GM12864 (cell line): ENCODE data around the gene CHST11.

ENCODE experiments used
- DNase-seq: peaks from one replicate; pipeline ENCODE4 v3.0.0-alpha.2; 2011; ENCODE audit warnings: low read depth
- H3K4me3 ChIP-seq: 2 replicates; pipeline ENCODE4 v1.5.1; 2011; ENCODE audit warnings: mild to moderate bottlenecking, low read depth, low read length, control low read depth
- CTCF ChIP-seq: IDR thresholded peaks from 2 replicates; pipeline ENCODE4 v1.5.1; 2011; ENCODE audit warnings: low read depth, mild to moderate bottlenecking, moderate library complexity, low read length, control low read depth, inconsistent platforms; ENCODE audit errors: missing control alignments

The CHST11 gene

GRCh38 chr12:104413330-104413729 is 43.4 kb upstream of the CHST11 start:
- H3K4me3 ChIP-seq = no peak overlapping the region
- no peak for DNase-seq
- no peak for TF ChIP-seq CTCF

GRCh38 chr12:104414581-104415341 is 42.0 kb upstream of the CHST11 start:
- H3K4me3 ChIP-seq = no peak overlapping the region
- no peak for DNase-seq
- TF ChIP-seq CTCF = no peak

GRCh38 chr12:104415342-104415980 is 41.3 kb upstream of the CHST11 start:
- no peak for DNase-seq
- TF ChIP-seq CTCF = no peak
- H3K4me3 ChIP-seq = no peak overlapping the region

GRCh38 chr12:104416136-104416535 is 40.6 kb upstream of the CHST11 start:
- no peak overlapping the region for H3K4me3 ChIP-seq
- no peak for DNase-seq
- TF ChIP-seq CTCF = no peak

GRCh38 chr12:104416585-104416984 is 40.2 kb upstream of the CHST11 start:
- H3K4me3 ChIP-seq = no peak overlapping the region
- TF ChIP-seq CTCF = no peak
- no peak for DNase-seq

GRCh38 chr12:104419717-104420116 is 37.0 kb upstream of the CHST11 start:
- H3K4me3 ChIP-seq = no peak overlapping the region
- DNase-seq = no peak
- TF ChIP-seq CTCF = no peak
